SU-DHL-6 (cell line): ENCODE data around the gene MIEF1.

ENCODE experiments used
- H2AFZ ChIP-seq: fragments of 200-600 bp; sonication (generic); 2 replicates; pipeline ENCODE4 v1.6.1; 2014; ENCODE audit warnings: low read depth, mild to moderate bottlenecking, moderate library complexity, mixed read lengths, antibody characterized with exemption, low read length; ENCODE audit not compliant: severe bottlenecking
- H3F3A ChIP-seq: fragments of 200-600 bp; shearing (Covaris generic); 2 replicates; pipeline ENCODE4 v1.6.0; 2016; ENCODE audit warnings: antibody characterized with exemption, mild to moderate bottlenecking; ENCODE audit not compliant: insufficient read depth
- H3K27ac ChIP-seq: fragments of 200-600 bp; sonication (generic); 2 replicates; pipeline ENCODE4 v1.5.1; 2016; ENCODE audit warnings: low read depth, mild to moderate bottlenecking, low read length, moderate library complexity, mixed read lengths
- H3K27me3 ChIP-seq: fragments of 200-600 bp; sonication (generic), shearing (Covaris generic); 2 replicates; pipeline ENCODE4 v1.6.0; 2014; ENCODE audit warnings: mild to moderate bottlenecking, low read length
- H3K36me3 ChIP-seq: fragments of 200-600 bp; sonication (generic); 2 replicates; pipeline ENCODE4 v1.6.1; 2014; ENCODE audit warnings: mild to moderate bottlenecking, low read length, mixed read lengths
- H3K4me2 ChIP-seq: fragments of 300-600, 200-600 bp; shearing (Covaris generic), sonication (generic); 2 replicates; pipeline ENCODE4 v1.6.0; 2014; ENCODE audit warnings: low read length, low read depth, mild to moderate bottlenecking; ENCODE audit not compliant: poor library complexity, severe bottlenecking
- H3K4me3 ChIP-seq: fragments of 200-600 bp; sonication (generic); 2 replicates; pipeline ENCODE4 v1.5.1; 2014; ENCODE audit warnings: antibody characterized with exemption, low read length, mild to moderate bottlenecking, mixed read lengths; ENCODE audit not compliant: insufficient read depth, poor library complexity, severe bottlenecking
- H3K79me2 ChIP-seq: fragments of 200-600 bp; sonication (generic); 2 replicates; pipeline ENCODE4 v1.6.1; 2014; ENCODE audit warnings: mild to moderate bottlenecking, low read length, moderate library complexity; ENCODE audit not compliant: insufficient read depth
- H3K9ac ChIP-seq: fragments of 200-600 bp; sonication (generic); 2 replicates; pipeline ENCODE4 v1.7.0; 2014; ENCODE audit warnings: mild to moderate bottlenecking, low read length
- H3K9me2 ChIP-seq: fragments of 200-600 bp; sonication (generic); replicated peaks from 2 replicates; pipeline ENCODE4 v1.6.1; 2014; ENCODE audit warnings: low read length; ENCODE audit not compliant: insufficient read depth
- H3K9me3 ChIP-seq: fragments of 200-600 bp; sonication (generic); 2 replicates; pipeline ENCODE4 v1.6.1; 2014; ENCODE audit warnings: low read length, mixed read lengths; ENCODE audit not compliant: insufficient read depth
- H4K20me1 ChIP-seq: fragments of 200-600 bp; sonication (generic); 2 replicates; pipeline ENCODE4 v1.6.1; 2014; ENCODE audit warnings: low read depth, mild to moderate bottlenecking, antibody characterized with exemption, low read length, moderate library complexity, mixed read lengths
- CTCF ChIP-seq: fragments of 200-600 bp; sonication (generic); IDR thresholded peaks from one replicate; pipeline ENCODE4 v1.5.1; 2017; ENCODE audit warnings: antibody characterized with exemption, mild to moderate bottlenecking, low read length, moderate library complexity; ENCODE audit not compliant: insufficient read depth, poor library complexity, severe bottlenecking
- EZH2phosphoT487 ChIP-seq: fragments of 200-600 bp; sonication (generic), shearing (Covaris generic); conservative IDR thresholded peaks from 2 replicates; pipeline ENCODE4 v1.6.1; 2018; ENCODE audit warnings: mild to moderate bottlenecking, antibody characterized with exemption, low read length, moderate library complexity, mixed read lengths

Gene MIEF1

GRCh38 chr22:39481595-39481994, 20.5 kb upstream of the MIEF1 start:
- Histone ChIP-seq H3K9me2 (no peaks in the 10 kb centered on the region), H3K27ac (no peak overlapping the region), H3K4me3 (no peak overlapping the region), H3K36me3 (peaks cover 18% of the 10 kb centered on the region), H3K79me2 (peaks cover 91% of the 10 kb centered on the region), H3F3A (peaks cover 9% of the 10 kb centered on the region; the same call in 1 of the 2 replicates), H3K9me3 (no peaks in the 10 kb centered on the region), H3K27me3 (no peaks in the 10 kb centered on the region), H2AFZ (no peak overlapping the region), H4K20me1 (peaks cover 18% of the 10 kb centered on the region; the same call in 1 of the 2 replicates), H3K9ac (no peak overlapping the region), H3K4me2 (no peak overlapping the region)
- no peak for TF ChIP-seq EZH2phosphoT487
- no peak for TF ChIP-seq CTCF

- H3K27ac ChIP-seq = no peak overlapping the region
Measured at GRCh38 chr22:39482768-39483167, 19.3 kb upstream of the MIEF1 start.

GRCh38 chr22:39486951-39487825, 14.9 kb upstream of the MIEF1 start:
- no peak overlapping the region for H3K9ac ChIP-seq
- TF ChIP-seq EZH2phosphoT487 (no peak), CTCF (no peak)

More at GRCh38 chr22:39482768-39483167, 19.3 kb upstream of the MIEF1 start:
- no peaks in the 10 kb centered on the region for H3K9me3 ChIP-seq
- H3K36me3 ChIP-seq = peaks cover 11% of the 10 kb centered on the region
- H3K79me2 ChIP-seq = peaks cover 89% of the 10 kb centered on the region
- H3K4me2 ChIP-seq = no peak overlapping the region
- no peaks in the 10 kb centered on the region for H3K27me3 ChIP-seq
- TF ChIP-seq CTCF (no peak), EZH2phosphoT487 (no peak)
- H2AFZ ChIP-seq = no peak overlapping the region
- no peaks in the 10 kb centered on the region for H3K9me2 ChIP-seq
- H3K4me3 ChIP-seq = no peak overlapping the region
- H4K20me1 ChIP-seq = peaks cover 8% of the 10 kb centered on the region; the same call in 1 of the 2 replicates
- peaks cover 9% of the 10 kb centered on the region; the same call in 1 of the 2 replicates for H3F3A ChIP-seq
- H3K9ac ChIP-seq = no peak overlapping the region

More at GRCh38 chr22:39486951-39487825, 14.9 kb upstream of the MIEF1 start:
- no peaks in the 10 kb centered on the region for H3K27me3 ChIP-seq
- no peak overlapping the region for H2AFZ ChIP-seq
- no peaks in the 10 kb centered on the region; the same call in 1 of the 2 replicates for H4K20me1 ChIP-seq
- H3K9me3 ChIP-seq = no peaks in the 10 kb centered on the region
- no peak overlapping the region for H3K27ac ChIP-seq
- peaks cover 4% of the 10 kb centered on the region; the same call in 1 of the 2 replicates for H3K36me3 ChIP-seq
- no peaks in the 10 kb centered on the region for H3K9me2 ChIP-seq
- no peak overlapping the region for H3K4me2 ChIP-seq
- H3F3A ChIP-seq = peaks cover 20% of the 10 kb centered on the region
- H3K4me3 ChIP-seq = no peak overlapping the region
- H3K79me2 ChIP-seq = peaks cover 51% of the 10 kb centered on the region
